C4-2B (cell line): ENCODE results near the gene HTT.

ENCODE experiments used
- ZFX ChIP-seq: fragments of 450-650 bp; IDR thresholded peaks from 2 replicates; pipeline ENCODE4 v1.6.1; 2017
- TF ChIP-seq, protein P1 (sequence below): fragments of 450-650 bp; conservative IDR thresholded peaks from 2 replicates; pipeline ENCODE4 v1.5.1; 2017; ENCODE audit warnings: mild to moderate bottlenecking

DNA sequence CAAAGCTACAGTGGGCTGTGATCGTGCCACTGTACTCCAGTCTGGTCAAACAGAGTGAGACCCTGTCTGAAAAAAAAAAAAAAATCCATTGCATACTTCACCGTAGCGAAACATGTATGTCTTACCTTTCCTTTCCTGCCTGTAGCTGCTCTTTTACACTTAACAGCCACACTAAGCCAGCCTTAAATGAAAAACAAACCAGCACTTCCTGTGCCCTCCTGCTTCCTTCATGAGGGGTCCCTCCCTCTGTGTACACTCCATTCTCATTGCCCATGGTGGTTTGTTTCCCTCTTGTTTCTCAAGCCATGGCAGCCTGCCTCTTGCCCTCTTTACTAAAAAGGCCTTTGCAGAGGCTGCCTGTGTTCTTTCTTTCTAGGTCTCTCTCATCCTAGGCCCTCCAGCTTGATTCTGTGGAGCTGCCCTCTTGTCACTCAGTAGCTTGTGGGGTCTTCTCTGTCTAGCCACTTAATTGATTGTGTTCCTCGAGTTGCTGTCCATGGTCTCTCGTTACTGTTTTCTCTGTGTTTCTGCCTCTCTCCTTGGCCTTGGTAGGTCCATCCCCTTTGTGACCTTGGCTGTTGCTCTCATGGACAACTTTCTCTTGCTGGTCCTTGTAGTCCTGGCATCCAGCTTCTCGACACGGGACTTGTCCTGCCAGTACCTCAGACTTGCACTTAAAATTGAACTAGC, 122.3 kb downstream of the HTT start:
- TF ChIP-seq, protein P1, sequence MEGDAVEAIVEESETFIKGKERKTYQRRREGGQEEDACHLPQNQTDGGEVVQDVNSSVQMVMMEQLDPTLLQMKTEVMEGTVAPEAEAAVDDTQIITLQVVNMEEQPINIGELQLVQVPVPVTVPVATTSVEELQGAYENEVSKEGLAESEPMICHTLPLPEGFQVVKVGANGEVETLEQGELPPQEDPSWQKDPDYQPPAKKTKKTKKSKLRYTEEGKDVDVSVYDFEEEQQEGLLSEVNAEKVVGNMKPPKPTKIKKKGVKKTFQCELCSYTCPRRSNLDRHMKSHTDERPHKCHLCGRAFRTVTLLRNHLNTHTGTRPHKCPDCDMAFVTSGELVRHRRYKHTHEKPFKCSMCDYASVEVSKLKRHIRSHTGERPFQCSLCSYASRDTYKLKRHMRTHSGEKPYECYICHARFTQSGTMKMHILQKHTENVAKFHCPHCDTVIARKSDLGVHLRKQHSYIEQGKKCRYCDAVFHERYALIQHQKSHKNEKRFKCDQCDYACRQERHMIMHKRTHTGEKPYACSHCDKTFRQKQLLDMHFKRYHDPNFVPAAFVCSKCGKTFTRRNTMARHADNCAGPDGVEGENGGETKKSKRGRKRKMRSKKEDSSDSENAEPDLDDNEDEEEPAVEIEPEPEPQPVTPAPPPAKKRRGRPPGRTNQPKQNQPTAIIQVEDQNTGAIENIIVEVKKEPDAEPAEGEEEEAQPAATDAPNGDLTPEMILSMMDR = no peak
- no peak for TF ChIP-seq ZFX
